Left lung (tissue), 10 donors: ENCODE data around the gene CKAP5. TPM values are rescaled to one million over a fixed set of nuclear protein-coding genes. Genes with fewer than 3 reads are reported as not detected.

Experiments used
- ATAC-seq: fragments of 200-7000 bp; cut with Tn5 transposase; one replicate; pipeline ENCODE4 v1.9.1; 2020; ENCODE audit warnings: moderate library complexity
- DNase-seq, 4 donors: peaks; one replicate each; pipeline ENCODE4 v3.0.0-alpha.2; 2013 to 2020
- H3K27ac ChIP-seq, 2 donors: fragments of 200-600 bp; sonication (generic) in 1 of 2; one replicate each; pipeline versions ENCODE4 v1.5.0 to v1.8.0; 2020 to 2021
- H3K27me3 ChIP-seq, 2 donors: fragments of 200-600 bp; sonication (generic) in 1 of 2; one replicate each; pipeline versions ENCODE4 v1.5.0 to v1.8.0; 2020 to 2021
- H3K36me3 ChIP-seq, 2 donors: fragments of 200-600 bp; sonication (generic) in 1 of 2; one replicate each; pipeline versions ENCODE4 v1.5.0 to v1.8.0; 2020 to 2021
- H3K4me1 ChIP-seq, 2 donors: fragments of 200-600 bp; one replicate each; pipeline ENCODE4 v1.8.0; 2021
- H3K4me3 ChIP-seq, 2 donors: fragments of 200-600 bp; sonication (generic) in 1 of 2; one replicate each; pipeline versions ENCODE4 v1.5.0 to v1.8.0; 2020 to 2021; ENCODE audit warnings: mild to moderate bottlenecking in 1 of 2
- H3K9me3 ChIP-seq, 2 donors: fragments of 200-600 bp; sonication (generic) in 1 of 2; one replicate each; pipeline versions ENCODE4 v1.5.0 to v1.8.0; 2020 to 2021
- CTCF ChIP-seq, 2 donors: fragments of 200-600 bp; sonication (generic) in 1 of 2; IDR thresholded peaks; one replicate each; pipeline versions ENCODE4 v1.5.0 to v1.8.0; 2021; ENCODE audit warnings: antibody characterized with exemption in 2 of 2
- intact Hi-C, 2 donors: fragments of 100-400 bp; cut with DNase I; formaldehyde crosslinking; loops; one replicate each; pipeline versions ENCODE4 v1.11.2 to v1.14.2; 2022
- polyA plus RNA-seq, 6 donors: library from polyadenylated mRNA; unstranded; fragments of 120-200 nt; gene quantifications; one replicate each; pipeline ENCODE4 v1.2.1, GENCODE V29; 2013; ENCODE audit not compliant: insufficient read length in 6 of 6
- total RNA-seq, 2 donors: library from RNA; stranded (reverse); fragmentation: NEBNext Ultra II Directional; extraction: Animal tissue kit (Norgen Biotek cat#: 25700); gene quantifications; one replicate each; pipeline ENCODE4 v1.2.1, GENCODE V29; 2021
- donor health status: DM: no; HTN: yes; CAD: no.
- donor health status: DM: no; HTN: no; CAD: no.

CKAP5 gene
- total and polyA plus RNA-seq, 8 donors = 58.8 to 130 (median 87.4) TPM

- Histone ChIP-seq H3K27me3 (no peaks in the 10 kb centered on the region), H3K4me3 (no peak overlapping the region), H3K9me3 (no peaks in the 10 kb centered on the region), H3K36me3 (peaks cover 0 to 99% of the 10 kb centered on the region in 2 donors), H3K27ac (no peak overlapping the region), H3K4me1 (no peaks in the 10 kb centered on the region)
- intact Hi-C loops = no loop called here
- ATAC-seq (no peak), DNase-seq (no peak)
- no peak for TF ChIP-seq CTCF (IDR thresholded peaks at IDR 0.05)
These were observed 86.9 kb downstream of the CKAP5 start for GRCh38 chr11:46759196-46759595.

- intact Hi-C loops = no loop called here
- DNase-seq (no peak), ATAC-seq (no peak)
- no peak overlapping the region for H3K27ac ChIP-seq
- H3K36me3 ChIP-seq = peaks cover 3 to 97% of the 10 kb centered on the region in 2 donors
- no peak overlapping the region for H3K4me3 ChIP-seq
- H3K27me3 ChIP-seq = no peaks in the 10 kb centered on the region
- no peaks in the 10 kb centered on the region for H3K9me3 ChIP-seq
- TF ChIP-seq CTCF (IDR thresholded peaks at IDR 0.05) = no peak
- no peaks in the 10 kb centered on the region for H3K4me1 ChIP-seq
These were observed 90.1 kb downstream of the CKAP5 start for GRCh38 chr11:46755962-46756361.

- Histone ChIP-seq H3K36me3 (peaks cover 3 to 97% of the 10 kb centered on the region in 2 donors), H3K4me3 (no peak overlapping the region), H3K27me3 (no peaks in the 10 kb centered on the region), H3K4me1 (no peaks in the 10 kb centered on the region), H3K9me3 (no peaks in the 10 kb centered on the region), H3K27ac (no peak overlapping the region)
- TF ChIP-seq CTCF (IDR thresholded peaks at IDR 0.05) = no peak
- ATAC-seq = no peak
- intact Hi-C loops = no loop called here
- no peak for DNase-seq
These were observed 98.9 kb downstream of the CKAP5 start for GRCh38 chr11:46747150-46747549.

- intact Hi-C loops = no loop called here
- no peak overlapping the region for H3K4me3 ChIP-seq
- TF ChIP-seq CTCF (IDR thresholded peaks at IDR 0.05) = no peak
- no peaks in the 10 kb centered on the region for H3K9me3 ChIP-seq
- no peak overlapping the region for H3K27ac ChIP-seq
- DNase-seq = no peak
- no peaks in the 10 kb centered on the region for H3K27me3 ChIP-seq
- H3K36me3 ChIP-seq = peaks cover 0 to 100% of the 10 kb centered on the region in 2 donors
- no peaks in the 10 kb centered on the region for H3K4me1 ChIP-seq
- ATAC-seq = no peak
These were observed 100.1 kb downstream of the CKAP5 start for GRCh38 chr11:46745995-46746394.

- H3K36me3 ChIP-seq = peaks cover 0 to 94% of the 10 kb centered on the region in 2 donors
- H3K4me1 ChIP-seq = no peaks in the 10 kb centered on the region
These were observed 100.8 kb downstream of the CKAP5 start for GRCh38 chr11:46745328-46745727.

More at GRCh38 chr11:46745328-46745727, 100.8 kb downstream of the CKAP5 start:
- Histone ChIP-seq H3K27ac (no peak overlapping the region), H3K27me3 (no peaks in the 10 kb centered on the region), H3K4me3 (no peak overlapping the region), H3K9me3 (no peaks in the 10 kb centered on the region)
- ATAC-seq (no peak), DNase-seq (no peak)
- intact Hi-C loops = no loop called here
- TF ChIP-seq CTCF (IDR thresholded peaks at IDR 0.05) = no peak
